ENCODE results near the gene LRBA.
"Not testable (repeated sequence)": the region's sequence is repeated elsewhere in the genome, so short reads cannot be mapped to it uniquely, and the experiment has no call there.

LRBA gene

DNA sequence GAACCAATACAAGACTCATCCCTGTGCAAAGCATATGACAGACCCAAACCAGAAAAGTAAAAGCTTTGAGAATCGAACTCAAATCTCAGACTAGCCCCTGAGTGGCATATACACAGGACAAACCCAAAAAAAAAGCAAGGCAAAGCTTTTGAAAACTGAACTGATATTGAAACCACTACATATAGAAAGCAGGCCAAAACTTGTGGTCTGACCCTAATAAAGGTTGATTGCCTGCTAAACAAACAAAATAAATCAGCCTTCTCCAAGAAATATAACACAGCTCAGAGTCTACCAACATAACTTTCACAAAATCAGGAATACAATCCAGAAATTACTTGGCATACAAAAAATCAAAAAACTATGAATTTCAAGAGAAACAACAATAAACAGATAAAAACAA, 40.3 kb downstream of the LRBA start:
- no peak for DNase-seq (ENCODE audit: low read depth)

DNA sequence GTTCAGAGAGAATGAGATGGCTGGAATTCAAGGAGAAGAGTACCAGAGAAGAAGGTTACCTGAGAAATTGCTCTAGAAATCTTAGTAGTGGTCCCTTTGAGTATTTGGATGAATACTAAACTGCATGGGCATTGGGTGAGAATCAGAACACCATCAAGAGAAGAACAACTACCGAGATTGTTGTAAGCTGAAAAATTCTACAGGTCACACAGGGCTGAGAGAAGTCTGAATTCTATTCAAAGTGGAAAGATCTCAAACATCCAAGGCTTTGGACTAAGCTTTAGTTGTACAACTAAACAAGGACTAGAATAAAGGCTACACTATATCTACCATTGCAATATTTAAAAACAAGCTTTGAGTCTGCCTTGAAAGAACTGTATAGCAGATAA, 40.8 kb downstream of the LRBA start:
- no peak for DNase-seq (ENCODE audit: low read depth)

DNA sequence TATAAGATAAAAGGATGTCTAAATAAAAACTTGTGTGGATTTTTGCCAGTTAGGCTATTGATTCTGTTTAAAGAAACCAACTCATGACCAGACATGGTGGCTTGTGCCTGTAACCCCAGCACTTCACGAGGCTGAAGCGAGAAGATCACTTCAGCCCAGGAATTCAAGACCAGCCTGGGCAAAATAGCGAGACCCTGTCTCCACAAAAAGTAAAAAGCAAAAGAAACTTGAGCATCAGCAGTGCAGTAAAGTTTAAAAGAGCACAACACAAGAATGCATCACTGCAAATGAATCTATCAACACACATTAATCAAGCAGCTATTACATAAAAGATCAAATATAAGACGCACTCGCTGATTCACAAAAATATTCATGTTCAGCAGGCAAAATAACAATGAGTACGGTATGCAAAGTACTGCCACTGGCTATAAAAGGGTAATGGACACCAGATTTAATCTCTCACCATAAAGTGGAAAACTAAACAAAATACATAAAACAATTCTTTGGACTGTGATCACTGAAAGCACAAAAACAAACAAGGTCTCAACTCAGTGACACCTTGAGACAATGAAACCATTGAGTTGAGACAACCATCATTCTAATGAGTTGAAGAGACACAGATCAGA, 41.3 kb downstream of the LRBA start:
- no peak for DNase-seq (ENCODE audit: low read depth)

DNA sequence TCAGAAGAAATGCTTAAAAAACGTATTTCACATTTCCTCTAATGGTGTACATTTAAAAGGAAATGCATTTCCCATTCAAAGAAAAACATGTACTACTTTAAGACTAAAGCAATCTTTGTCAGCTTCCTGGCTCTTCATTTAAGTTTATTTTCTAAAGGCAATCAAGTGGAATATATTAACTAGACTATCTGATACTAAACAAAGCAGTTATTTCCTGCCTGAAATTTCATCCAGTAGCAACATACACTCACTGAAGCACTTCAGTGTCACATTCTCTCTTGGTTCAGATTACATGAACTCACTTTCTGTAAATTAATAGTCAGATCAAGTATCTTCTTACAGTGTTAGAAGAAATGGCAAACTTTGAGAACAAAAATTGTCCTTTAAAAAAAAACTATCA, 42.5 kb downstream of the LRBA start:
- no peak for DNase-seq (ENCODE audit: low read depth)

DNA sequence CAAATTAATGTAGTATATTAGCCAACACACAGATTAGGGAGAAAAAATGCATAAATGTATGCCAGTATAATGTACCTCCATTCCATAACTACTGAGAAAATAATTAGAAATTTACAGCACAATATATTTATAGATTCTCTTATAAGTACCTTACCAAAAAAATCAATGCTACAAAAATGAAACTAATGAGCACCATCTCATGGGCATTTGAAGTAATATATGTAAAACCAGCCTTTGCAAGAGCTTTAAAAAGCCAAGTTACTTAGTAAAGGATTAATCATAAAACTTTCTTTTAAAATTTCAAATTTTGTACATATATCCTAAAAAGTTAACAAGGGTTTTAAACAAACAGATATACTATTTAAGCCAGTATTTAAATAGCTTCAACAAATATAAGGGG, 43.2 kb downstream of the LRBA start:
- DNase-seq (ENCODE audit: low read depth) = no peak

DNA sequence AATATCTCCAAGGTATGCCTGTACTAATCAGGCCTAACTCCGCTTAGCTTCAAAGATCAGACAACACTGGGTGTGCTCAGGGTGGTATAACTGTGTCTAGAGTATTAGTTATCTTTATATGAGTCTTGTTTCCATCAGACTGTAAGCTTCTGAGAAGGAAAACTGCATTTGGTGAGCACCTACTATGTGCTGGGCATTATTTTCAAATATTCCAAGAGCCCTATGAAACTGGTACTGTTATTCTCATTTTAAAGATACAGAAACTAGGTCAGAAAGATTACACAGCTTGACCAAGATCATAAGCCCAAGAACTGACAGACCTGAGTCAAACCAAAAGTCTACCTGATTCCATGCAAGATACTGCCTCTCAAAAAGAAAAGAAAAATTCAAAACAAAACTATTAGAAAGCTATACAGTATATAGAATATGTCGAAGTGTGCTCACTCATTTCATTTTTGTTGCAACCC, 44.4 kb downstream of the LRBA start:
- no peak for DNase-seq (ENCODE audit: low read depth)

DNA sequence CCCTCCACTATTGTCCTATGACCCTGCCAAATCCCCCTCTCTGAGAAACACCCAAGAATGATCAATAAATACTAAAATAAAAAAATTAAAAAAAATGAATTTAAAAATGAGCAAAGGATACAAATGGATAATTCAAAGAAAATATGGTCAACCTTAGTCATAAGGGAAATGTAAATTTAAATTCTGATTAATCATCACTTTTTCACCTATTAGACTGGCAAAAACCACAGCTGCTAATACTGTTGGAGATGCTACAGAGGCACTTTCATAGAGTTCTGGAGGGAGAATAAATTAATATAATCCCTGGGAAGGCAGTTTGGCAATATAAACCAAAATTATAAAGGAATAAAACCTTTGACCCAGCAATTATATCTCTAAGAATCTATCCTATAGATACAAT, 50.3 kb downstream of the LRBA start:
- no peak for DNase-seq (ENCODE audit: low read depth)

DNA sequence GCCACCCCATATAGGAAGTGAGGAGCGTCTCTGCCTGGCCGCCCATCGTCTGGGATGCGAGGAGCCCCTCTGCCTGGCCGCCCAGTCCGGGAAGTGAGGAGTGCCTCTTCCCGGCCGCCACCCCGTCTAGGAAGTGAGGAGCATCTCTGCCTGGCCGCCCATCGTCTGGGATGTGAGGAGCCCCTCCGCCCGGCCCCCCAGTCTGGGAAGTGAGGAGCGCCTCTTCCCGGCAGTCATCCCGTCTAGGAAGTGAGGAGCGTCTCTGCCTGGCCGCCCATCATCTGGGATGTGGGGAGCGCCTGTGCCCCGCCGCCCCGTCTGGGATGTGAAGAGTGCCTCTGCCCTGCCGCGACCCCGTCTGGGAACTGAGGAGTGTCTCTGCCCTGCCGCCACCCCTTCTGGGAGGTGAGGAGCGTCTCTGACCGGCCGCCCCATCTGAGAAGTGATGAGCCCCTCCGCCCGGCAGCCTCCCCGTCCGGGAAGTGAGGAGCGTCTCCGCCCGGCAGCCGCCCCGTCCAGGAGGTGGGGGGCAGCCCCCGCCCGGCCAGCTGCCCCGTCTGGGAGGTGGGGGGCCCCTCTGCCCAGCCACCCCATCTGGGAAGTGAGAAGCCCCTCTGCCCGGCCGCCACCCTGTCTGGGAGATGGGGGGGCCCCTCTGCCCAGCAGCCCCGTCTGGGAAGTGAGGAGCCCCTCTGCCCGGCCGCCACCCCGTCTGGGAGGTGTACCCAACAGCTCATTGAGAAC, 51.3 kb downstream of the LRBA start:
- not testable (repeated sequence) for DNase-seq (ENCODE audit: low read depth)

DNA sequence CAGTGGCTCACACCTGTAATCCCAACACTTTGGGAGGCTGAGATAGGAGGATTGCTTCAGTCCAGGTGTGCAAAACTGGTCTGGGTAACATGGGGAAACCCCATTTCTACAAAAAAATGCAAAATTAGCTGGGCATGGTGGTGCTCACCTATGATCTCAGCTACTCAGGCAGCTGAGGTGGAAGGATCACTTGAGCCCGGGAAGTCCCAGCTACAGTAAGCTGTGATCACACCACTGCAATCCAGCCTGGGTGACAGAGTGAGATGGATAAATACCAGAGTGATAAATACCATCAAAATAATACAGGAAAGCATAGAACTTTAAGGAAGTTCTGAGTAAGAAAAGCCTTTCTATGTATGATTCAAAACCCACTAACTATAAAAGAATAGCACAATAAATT, 52.8 kb downstream of the LRBA start:
- no peak for DNase-seq (ENCODE audit: low read depth)

DNA sequence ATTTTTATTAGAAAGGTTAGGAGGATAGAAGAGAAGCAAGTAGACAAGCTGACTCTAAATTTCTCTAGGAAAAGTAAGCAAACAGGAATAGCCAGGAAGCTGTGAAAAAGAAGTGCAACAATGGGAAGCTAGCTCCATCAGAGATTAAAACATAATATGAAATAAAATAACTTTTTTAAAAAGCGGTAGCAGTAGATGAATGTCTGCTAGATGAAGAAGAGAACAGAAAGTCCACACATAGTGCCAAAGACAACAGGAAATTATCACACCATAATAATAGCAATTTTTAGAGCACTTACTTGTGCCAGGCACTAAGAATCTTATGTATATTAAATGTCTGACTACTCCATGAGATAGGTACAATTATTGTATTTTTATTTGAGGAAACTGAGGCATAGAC, 53.5 kb downstream of the LRBA start:
- DNase-seq (ENCODE audit: low read depth) = no peak

DNA sequence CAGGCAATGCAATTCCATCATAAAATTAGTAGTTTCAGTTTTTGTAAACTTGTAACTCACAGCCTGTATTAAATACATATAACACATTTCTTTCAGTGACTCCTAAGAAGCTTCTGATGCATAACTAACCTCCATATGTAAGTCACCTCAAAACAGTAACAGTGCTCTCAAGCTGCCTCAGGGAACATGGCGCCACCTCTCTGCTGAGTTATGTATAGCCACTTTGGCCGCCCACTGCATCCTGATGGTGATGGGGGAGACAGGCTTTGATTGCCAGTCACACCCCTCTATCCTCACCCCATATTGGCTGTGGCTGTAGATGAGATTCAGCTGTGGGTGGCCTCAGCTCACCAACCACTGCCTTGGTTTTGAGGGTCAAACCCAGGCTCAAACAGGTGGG, 54.3 kb downstream of the LRBA start:
- no peak for DNase-seq (ENCODE audit: low read depth)

DNA sequence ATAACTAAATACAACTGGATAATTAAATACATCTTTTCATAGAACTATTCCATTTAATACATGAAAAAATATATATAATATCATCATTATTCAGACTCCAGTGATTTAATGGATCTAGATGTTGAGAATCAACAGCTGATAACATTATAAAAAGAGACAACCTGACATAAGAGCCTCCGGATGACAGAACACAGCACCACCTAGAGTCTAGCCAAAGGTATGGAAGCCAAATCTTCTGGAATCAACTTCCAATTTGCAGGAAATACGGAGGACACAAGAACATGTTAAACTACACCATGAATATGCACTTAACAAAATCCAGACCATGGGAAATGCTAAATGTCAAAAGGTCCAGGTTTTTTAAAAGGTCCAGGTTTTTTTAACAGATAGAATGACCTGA, 55.0 kb downstream of the LRBA start:
- DNase-seq (ENCODE audit: low read depth) = no peak

DNA sequence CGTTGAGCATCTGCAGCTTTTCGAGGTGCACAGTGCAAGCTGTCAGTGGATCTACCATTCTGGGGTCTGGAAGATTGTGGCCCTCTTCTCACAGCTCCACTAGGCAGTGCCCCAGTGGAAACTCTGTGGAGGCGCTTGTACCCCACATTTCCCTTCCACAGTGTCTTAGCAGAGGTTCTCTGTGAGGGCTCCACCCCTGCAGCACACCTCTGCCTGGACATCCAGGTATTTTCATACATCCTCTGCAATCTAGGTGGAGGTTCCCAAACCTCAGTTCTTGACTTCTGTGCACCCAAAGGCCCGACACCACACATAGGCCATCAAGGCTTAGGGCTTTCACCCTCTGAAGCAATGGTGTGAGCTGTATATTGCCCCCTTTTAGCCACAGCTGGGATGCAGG, 57.1 kb downstream of the LRBA start:
- DNase-seq (ENCODE audit: low read depth) = not testable (repeated sequence)

DNA sequence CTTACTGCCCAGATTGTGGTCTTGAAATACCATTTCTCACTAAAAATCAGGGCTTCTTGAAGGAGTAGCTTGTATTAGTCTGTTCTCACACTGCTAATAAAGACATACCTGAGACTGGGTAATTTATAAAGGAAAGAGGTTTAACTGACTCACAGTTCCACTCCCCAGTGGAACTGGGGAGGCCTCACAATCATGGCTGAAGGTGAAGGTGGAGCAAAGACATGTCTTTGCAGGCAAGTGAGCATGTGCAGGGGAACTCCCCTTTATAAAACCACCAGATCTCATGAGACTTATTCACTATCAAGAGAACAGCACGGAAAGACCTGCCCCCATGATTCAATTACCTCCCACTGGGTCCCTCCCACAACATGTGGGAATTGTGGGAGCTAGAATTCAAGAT, 58.0 kb downstream of the LRBA start:
- DNase-seq (ENCODE audit: low read depth) = not testable (repeated sequence)

DNA sequence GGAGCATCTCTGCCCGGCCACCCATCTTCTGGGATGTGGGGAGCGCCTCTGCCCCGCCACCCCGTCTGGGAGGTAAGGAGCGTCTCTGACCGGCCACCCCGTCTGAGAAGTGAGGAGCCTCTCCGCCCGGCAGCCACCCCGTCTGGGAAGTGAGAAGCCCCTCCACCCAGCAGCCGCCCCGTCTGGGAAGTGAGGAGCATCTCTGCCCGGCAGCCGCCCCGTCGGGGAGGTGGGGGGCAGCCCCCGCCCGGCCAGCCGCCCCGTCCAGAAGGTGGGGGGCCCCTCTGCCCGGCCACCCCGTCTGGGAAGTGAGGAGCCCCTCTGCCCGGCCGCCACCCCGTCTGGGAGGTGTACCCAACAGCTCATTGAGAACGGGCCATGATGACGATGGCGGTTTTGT, 61.2 kb downstream of the LRBA start:
- not testable (repeated sequence) for DNase-seq (ENCODE audit: low read depth)

DNA sequence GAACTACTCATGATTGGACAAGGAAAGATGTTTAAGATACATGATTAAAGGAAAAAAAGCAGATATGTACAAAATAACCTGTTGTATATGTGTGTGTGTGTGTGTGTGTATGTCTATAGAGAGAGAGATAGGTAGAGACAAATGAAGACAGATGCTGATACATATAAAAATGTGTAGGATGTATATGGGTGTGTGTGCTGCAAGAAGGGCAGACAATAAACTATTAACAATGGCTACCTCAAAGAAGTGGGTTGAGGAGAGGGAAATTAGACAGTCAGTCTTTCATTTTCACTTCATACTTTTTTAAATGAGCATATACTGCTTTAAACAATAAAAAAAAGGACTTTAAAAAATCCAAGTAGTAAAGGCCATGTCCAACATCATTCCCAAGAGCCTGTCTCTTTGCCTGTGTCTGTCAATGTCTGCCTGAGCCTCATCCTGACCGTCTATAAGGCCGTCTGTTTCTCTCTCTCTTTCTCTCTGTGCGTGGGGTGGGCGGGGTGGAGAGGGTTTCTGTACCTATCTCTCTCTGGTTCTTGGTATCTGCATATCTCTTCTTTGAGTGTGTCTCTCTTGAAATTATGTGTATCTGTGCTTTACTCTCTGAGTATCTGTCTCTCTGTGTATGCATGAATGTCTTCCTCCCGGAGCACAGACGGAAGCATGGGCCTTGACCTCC, 62.8 kb downstream of the LRBA start:
- no peak for DNase-seq (ENCODE audit: low read depth)

DNA sequence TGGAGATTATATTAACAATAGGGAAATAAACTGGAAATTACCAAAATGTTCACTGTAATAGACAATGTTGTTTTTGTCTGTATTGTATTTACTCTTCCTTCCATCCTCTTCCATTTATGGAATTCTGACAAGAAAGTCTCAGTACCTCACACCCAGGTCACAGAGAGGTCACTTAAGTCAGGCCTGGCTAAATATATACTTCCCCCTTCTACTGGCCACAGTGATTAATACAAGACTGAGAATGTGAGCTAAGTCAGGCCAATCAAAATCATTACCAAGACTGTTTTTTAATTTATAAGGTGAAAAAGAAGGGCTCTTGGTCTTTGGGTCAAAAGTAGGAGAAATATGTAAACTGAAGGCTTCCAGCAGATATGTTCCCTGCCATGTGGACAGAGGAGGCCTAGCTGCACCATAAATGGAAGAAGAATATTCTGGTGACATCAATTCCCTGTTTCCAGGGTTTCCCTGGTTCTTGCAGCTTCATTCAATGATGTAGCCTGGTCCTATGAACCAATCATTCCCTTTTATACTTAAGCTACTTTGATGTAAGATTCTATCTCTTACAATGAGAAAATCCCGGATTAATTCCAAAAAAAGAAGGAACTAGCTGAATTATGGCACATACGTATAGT, 64.3 kb downstream of the LRBA start:
- no peak for DNase-seq (ENCODE audit: low read depth)

DNA sequence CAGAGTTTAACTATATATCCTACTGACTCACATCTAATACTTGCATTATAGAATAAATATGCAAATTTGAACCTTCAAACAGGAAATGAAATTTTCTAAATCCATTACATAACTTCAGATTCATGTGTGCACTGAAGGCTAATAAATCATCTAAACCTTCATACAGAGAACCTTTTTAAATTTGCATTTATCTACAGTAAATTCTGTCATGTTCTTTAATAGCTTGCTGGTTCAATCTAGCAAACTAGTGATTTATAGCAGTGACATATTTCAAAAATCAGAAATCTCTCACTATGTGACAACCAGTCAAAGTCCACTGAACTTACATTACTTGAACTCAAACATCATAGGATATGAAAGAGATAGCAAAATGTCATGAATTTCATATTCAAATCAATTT, 65.1 kb downstream of the LRBA start:
- no peak for DNase-seq (ENCODE audit: low read depth)

DNA sequence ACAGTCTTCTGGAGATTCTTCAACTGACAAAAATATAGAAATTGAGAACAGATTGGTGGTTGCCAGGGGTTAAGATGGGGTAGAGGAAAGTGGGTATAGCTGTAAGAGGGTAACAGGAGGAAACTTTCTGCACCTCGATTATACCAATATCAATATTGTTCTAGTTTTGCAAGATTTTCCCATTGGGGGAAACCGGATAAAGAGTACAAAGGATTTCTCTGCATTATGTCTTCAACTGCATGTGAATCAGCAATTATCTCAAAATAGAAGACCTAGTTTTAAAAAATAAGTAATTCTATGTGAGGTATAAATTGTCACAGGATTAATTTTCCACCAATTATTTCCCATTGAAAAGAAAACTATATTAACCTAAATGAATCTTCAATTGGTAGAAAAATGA, 65.7 kb downstream of the LRBA start:
- no peak for DNase-seq (ENCODE audit: low read depth)

DNA sequence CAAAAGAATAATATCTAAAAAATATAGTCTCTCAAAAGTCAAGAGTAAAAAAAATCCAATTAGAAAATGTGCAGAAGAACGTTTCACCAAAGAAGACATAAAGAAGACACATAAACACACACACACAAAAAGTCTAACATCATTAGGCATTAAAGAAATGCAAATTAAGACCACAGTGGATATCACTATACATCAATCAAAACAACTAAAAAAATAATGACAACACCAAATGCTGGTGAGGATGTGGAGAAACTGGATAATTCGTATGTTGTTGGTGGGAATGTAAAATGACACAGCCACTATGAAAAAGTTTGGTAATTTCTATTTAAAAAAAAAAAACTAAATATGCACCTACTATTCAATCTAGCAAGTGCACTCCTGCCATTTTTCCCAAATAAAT, 66.4 kb downstream of the LRBA start:
- no peak for DNase-seq (ENCODE audit: low read depth)

DNA sequence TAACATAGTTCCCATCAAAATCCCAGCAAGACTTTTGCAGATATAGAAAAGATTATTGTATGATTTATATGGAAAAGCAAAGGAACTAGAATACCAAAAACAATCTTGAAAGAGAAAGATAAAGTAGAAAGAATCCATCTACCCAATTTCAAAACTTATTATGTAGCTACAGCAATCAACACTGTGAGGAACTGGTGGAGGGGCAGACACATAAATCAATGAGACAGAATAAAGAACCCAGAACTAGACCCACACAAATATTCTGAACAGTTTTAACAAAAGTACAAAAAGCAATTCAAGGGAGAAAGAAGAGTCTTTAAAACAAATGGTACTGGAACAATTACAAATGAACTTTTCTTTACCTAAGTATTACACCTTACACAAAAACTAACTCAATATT, 67.0 kb downstream of the LRBA start:
- no peak for DNase-seq (ENCODE audit: low read depth)

DNA sequence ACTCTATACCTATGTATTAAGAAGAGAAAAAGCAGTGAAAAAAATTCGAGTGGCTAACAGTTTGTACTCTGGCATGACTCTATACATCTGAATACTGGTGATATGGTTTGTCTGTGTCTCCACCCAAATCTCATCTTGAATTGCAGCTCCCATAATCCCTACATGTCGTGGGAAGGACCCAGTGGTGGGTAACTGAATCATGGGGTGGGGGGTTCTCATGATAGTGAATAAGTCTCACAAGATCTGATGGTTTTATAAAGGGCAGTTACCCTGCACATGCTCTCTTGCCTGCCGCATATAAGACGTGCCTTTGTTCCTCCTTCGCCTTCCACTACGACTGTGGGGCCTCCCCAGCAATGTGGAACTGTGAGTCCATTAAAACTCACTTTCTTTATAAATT, 70.4 kb downstream of the LRBA start:
- DNase-seq (ENCODE audit: low read depth) = no peak

DNA sequence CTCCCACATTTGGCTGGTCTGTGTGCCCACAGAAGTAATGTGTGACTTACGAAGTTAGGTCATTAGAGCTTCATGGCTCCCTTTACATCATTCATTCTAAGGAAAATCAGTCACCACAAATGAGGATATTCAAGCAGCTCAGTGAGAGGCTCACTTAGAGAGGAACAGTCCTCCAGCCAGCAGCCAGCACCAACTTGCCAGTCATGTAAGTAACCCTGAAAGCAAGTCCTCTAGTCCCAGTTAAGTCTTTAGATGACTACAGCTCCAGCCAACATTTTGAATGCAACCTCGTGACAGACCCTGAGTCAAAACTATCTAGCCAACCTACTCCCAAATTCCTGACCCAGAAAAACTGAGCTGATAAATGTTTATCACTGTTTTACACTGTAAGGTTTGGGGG, 71.3 kb downstream of the LRBA start:
- no peak for DNase-seq (ENCODE audit: low read depth)

Measured in CMK (cell line).